Astrocyte (in vitro differentiated cells and primary cell): ENCODE measurements around the gene SMIM24. TPM values are rescaled to one million over a fixed set of nuclear protein-coding genes. Genes with fewer than 3 reads are reported as not detected.
"Not testable (repeated sequence)": the region's sequence is repeated elsewhere in the genome, so short reads cannot be mapped to it uniquely, and the experiment has no call there.

Experiments used
- DNase-seq: peaks from one replicate; pipeline ENCODE4 v3.0.0-alpha.2; 2010; ENCODE audit warnings: low read depth
- FAIRE-seq: peaks from 2 replicates; lab custom pipeline; 2011; peaks lifted over from hg19 to GRCh38; lab: Jason Lieb, UNC
- H2AFZ ChIP-seq: 2 replicates; pipeline ENCODE4 v1.6.0; 2012; ENCODE audit warnings: low read depth, low read length, inconsistent platforms
- H3K27ac ChIP-seq: 2 replicates; pipeline ENCODE4 v1.5.1; 2011; ENCODE audit warnings: low read depth, low read length, inconsistent platforms
- H3K27me3 ChIP-seq: 2 replicates; pipeline ENCODE4 v1.6.0; 2011; ENCODE audit warnings: low read length, inconsistent platforms; ENCODE audit not compliant: insufficient read depth
- H3K36me3 ChIP-seq: 2 replicates; pipeline ENCODE4 v1.5.1; 2011; ENCODE audit warnings: low read length, inconsistent platforms; ENCODE audit not compliant: insufficient read depth
- H3K4me1 ChIP-seq: 2 replicates; pipeline ENCODE4 v1.5.1; 2011; ENCODE audit warnings: low read length, inconsistent platforms; ENCODE audit not compliant: insufficient read depth
- H3K4me2 ChIP-seq: 2 replicates; pipeline ENCODE4 v1.6.0; 2012; ENCODE audit warnings: low read length, inconsistent platforms
- H3K4me3 ChIP-seq: 2 replicates; pipeline ENCODE4 v1.5.1; 2011; ENCODE audit warnings: low read depth, mild to moderate bottlenecking, low read length, inconsistent platforms; ENCODE audit not compliant: insufficient read depth
- H3K79me2 ChIP-seq: 2 replicates; pipeline ENCODE4 v1.6.0; 2012; ENCODE audit warnings: mild to moderate bottlenecking, low read length, inconsistent platforms; ENCODE audit not compliant: insufficient read depth
- H3K9ac ChIP-seq: 2 replicates; pipeline ENCODE4 v1.6.0; 2012; ENCODE audit warnings: mild to moderate bottlenecking, low read length, inconsistent platforms
- H3K9me3 ChIP-seq: 2 replicates; pipeline ENCODE4 v1.5.1; 2012; ENCODE audit warnings: low read depth, mild to moderate bottlenecking, low read length, inconsistent platforms; ENCODE audit not compliant: insufficient read depth
- H4K20me1 ChIP-seq: 2 replicates; pipeline ENCODE4 v1.6.0; 2012; ENCODE audit warnings: low read length, inconsistent platforms; ENCODE audit not compliant: insufficient read depth
- H3K27ac Mint-ChIP-seq: one replicate; pipeline ENCODE4 v1.8.0; 2021; ENCODE audit warnings: mild to moderate bottlenecking, mixed read lengths; ENCODE audit not compliant: unreplicated experiment
- H3K27me3 Mint-ChIP-seq: one replicate; pipeline ENCODE4 v1.8.0; 2021; ENCODE audit warnings: low read depth, mixed read lengths; ENCODE audit not compliant: unreplicated experiment
- H3K36me3 Mint-ChIP-seq: one replicate; pipeline ENCODE4 v1.8.0; 2021; ENCODE audit warnings: low read depth, mixed read lengths; ENCODE audit not compliant: unreplicated experiment
- H3K4me1 Mint-ChIP-seq: one replicate; pipeline ENCODE4 v1.8.0; 2021; ENCODE audit warnings: low read depth, mixed read lengths; ENCODE audit not compliant: unreplicated experiment
- H3K4me3 Mint-ChIP-seq: one replicate; pipeline ENCODE4 v1.8.0; 2021; ENCODE audit warnings: mild to moderate bottlenecking, moderate library complexity, mixed read lengths; ENCODE audit not compliant: unreplicated experiment
- H3K9me3 Mint-ChIP-seq: one replicate; pipeline ENCODE4 v1.8.0; 2021; ENCODE audit warnings: mild to moderate bottlenecking, mixed read lengths; ENCODE audit not compliant: unreplicated experiment
- EZH2 ChIP-seq: IDR thresholded peaks from 2 replicates; pipeline ENCODE4 v1.6.1; 2012; ENCODE audit warnings: mild to moderate bottlenecking, low read length, inconsistent platforms; ENCODE audit not compliant: insufficient read depth
- total RNA-seq: library from RNA; stranded (reverse); gene quantifications from 2 replicates; pipeline ENCODE4 v1.2.1, GENCODE V29; 2021
- TF ChIP-seq, protein P1 (sequence below): IDR thresholded peaks from 2 replicates; pipeline ENCODE4 v1.5.1; 2011; ENCODE audit warnings: low read depth, mild to moderate bottlenecking, inconsistent platforms, low read length, moderate library complexity; ENCODE audit not compliant: insufficient read depth

SMIM24 gene
- total RNA-seq, 1 donor from 2014 or later: not detected

DNA sequence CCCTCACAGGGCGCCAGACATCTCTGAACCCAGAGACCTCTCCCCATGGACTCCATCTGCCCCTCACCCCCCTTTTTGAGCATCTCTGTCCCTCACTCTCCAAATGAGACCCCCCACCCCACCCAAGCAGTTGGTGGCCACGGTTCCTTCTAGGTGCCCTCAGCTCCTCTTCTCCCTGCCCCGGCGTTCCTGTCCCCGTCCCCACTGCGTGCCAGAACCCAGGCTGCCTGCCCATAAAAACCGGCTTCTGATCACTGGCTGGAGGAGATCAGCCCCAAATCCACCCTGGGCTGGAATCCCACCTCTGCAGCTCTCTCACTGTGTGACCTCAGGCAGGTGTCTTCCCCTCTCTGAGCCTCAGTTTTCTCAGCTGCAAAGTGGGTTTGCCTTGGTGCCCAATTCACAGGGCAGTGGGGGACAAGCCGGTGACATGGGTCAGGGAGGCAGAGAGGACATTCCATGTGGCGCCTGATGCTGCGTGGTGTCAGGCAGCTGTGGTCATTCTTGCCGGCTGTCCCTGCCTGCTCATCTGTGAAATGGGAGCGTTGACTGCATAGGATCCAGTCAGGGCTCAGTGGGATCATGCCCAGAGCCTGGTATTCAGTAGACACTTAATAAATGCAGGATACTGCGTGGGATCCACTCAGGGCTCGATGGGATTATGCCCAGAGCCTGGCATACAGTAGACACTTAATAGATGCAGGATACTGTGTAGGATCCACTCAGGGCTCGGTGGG, 25.5 kb downstream of the SMIM24 start:
- no peak for TF ChIP-seq EZH2
- TF ChIP-seq, protein P1, sequence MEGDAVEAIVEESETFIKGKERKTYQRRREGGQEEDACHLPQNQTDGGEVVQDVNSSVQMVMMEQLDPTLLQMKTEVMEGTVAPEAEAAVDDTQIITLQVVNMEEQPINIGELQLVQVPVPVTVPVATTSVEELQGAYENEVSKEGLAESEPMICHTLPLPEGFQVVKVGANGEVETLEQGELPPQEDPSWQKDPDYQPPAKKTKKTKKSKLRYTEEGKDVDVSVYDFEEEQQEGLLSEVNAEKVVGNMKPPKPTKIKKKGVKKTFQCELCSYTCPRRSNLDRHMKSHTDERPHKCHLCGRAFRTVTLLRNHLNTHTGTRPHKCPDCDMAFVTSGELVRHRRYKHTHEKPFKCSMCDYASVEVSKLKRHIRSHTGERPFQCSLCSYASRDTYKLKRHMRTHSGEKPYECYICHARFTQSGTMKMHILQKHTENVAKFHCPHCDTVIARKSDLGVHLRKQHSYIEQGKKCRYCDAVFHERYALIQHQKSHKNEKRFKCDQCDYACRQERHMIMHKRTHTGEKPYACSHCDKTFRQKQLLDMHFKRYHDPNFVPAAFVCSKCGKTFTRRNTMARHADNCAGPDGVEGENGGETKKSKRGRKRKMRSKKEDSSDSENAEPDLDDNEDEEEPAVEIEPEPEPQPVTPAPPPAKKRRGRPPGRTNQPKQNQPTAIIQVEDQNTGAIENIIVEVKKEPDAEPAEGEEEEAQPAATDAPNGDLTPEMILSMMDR: no peak
- DNase-seq (no peak), FAIRE-seq (no peak)
- no peak overlapping the region for H3K27ac ChIP-seq
- H3K36me3 ChIP-seq: peaks cover 17% of the 10 kb centered on the region
- Mint-ChIP-seq H3K27ac (no peak overlapping the region), H3K4me1 (peaks cover 14% of the 10 kb centered on the region), H3K27me3 (no peaks in the 10 kb centered on the region), H3K4me3 (no peak overlapping the region), H3K36me3 (peaks cover 14% of the 10 kb centered on the region), H3K9me3 (no peaks in the 10 kb centered on the region)
- peaks cover 13% of the 10 kb centered on the region for H4K20me1 ChIP-seq
- H3K9ac ChIP-seq: no peak overlapping the region
- H3K4me3 ChIP-seq: no peak overlapping the region
- no peaks in the 10 kb centered on the region for H3K9me3 ChIP-seq
- H2AFZ ChIP-seq: no peak overlapping the region
- H3K4me1 ChIP-seq: peaks cover 37% of the 10 kb centered on the region
- no peaks in the 10 kb centered on the region for H3K27me3 ChIP-seq
- peaks cover 23% of the 10 kb centered on the region for H3K79me2 ChIP-seq
- H3K4me2 ChIP-seq: no peak overlapping the region

- H3K27me3 Mint-ChIP-seq: no peaks in the 10 kb centered on the region
- Histone ChIP-seq H3K9ac (no peak overlapping the region), H2AFZ (no peak overlapping the region), H3K9me3 (no peaks in the 10 kb centered on the region), H3K79me2 (peaks cover 20% of the 10 kb centered on the region), H3K27ac (no peak overlapping the region), H3K27me3 (no peaks in the 10 kb centered on the region), H3K4me1 (peaks cover 28% of the 10 kb centered on the region), H3K4me2 (no peak overlapping the region), H4K20me1 (peaks cover 13% of the 10 kb centered on the region), H3K4me3 (no peak overlapping the region), H3K36me3 (peaks cover 17% of the 10 kb centered on the region)
- FAIRE-seq (no peak), DNase-seq (no peak)
- no peaks in the 10 kb centered on the region for H3K9me3 Mint-ChIP-seq
- no peak overlapping the region for H3K4me3 Mint-ChIP-seq
- H3K4me1 Mint-ChIP-seq: peaks cover 13% of the 10 kb centered on the region
- TF ChIP-seq, protein P1: no peak
- TF ChIP-seq EZH2: no peak
- H3K27ac Mint-ChIP-seq: no peak overlapping the region
- peaks cover 14% of the 10 kb centered on the region for H3K36me3 Mint-ChIP-seq
Observed at GRCh38 chr19:3453840-3454239, 26.5 kb downstream of the SMIM24 start.

DNA sequence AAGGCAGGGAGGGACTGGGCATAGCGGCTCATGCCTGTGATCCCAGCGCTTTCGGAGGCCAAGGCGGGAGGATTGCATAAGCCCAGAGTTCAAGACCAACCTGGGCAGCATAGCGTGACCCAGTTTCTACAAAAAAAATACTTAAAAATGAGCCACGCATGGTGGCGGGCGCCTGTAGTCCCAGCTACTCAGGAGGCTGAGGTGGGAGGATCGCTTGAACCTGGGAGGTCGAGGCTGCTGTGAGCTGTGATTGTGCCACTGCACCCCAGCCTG, 27.4 kb downstream of the SMIM24 start:
- H2AFZ ChIP-seq, FAIRE-seq, H3K4me3 ChIP-seq, H3K27me3 ChIP-seq, DNase-seq, H3K9ac ChIP-seq, H3K9me3 Mint-ChIP-seq, H3K9me3 ChIP-seq, H3K27me3 Mint-ChIP-seq, H3K4me2 ChIP-seq: not testable (repeated sequence)
- Histone ChIP-seq H3K27ac (peak overlapping the region; percentile 93), H3K79me2 (peaks cover 20% of the 10 kb centered on the region), H4K20me1 (peaks cover 13% of the 10 kb centered on the region), H3K36me3 (peaks cover 17% of the 10 kb centered on the region), H3K4me1 (peaks cover 19% of the 10 kb centered on the region)
- peak overlapping the region; percentile 8 for H3K4me3 Mint-ChIP-seq
- H3K4me1 Mint-ChIP-seq: peaks cover 10% of the 10 kb centered on the region
- peak overlapping the region; percentile 99 for H3K27ac Mint-ChIP-seq
- peaks cover 12% of the 10 kb centered on the region for H3K36me3 Mint-ChIP-seq
